ENCODE data around the gene RARRES2.

DNA sequence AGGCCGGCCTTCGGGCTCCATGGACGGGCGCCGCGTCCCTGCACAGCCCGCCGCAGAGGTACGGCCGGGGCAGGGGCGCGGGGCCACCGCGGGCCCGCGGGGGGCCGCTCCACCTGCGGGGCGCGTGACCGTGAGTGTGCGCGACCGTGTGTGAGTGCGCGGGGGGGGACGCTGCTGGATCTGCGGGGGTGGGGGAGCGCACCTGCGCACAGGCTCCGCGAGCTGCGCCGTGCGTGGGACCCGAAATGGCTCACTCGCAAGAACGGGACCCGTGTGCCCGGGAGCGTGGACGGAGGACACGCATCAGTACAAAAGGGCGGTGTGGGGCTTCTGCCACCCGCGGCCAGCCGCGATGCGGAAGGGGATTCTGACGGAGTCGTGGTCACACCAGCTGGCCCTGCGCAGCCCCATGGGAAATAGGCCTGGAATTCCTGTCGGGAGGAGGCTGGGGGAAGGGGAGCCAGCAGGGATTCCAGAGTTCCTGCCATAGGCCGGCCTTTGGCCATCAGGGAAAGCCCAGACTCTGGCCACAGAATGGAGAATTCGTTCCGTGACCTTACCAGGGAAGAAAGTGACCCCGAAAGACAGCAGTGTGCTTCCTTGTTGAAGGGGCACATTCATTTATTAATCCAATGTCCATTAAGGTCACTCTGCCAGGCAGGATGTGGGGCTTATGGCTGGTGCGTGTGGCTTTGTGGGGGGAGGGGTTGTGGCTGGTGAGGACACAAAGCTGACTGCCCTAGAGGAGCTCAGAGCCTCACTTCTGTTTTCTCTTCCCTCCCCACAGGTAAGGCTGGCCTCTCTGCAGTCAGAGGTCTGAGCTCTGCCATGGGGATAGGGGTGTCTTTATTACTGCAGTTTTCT lies 27.7 kb upstream of the RARRES2 start:
- TF ChIP-seq POLR2AphosphoS5 (IDR thresholded peaks at IDR 0.05; ENCODE audit: low read depth, low read length) (no peak; the same call in 1 of the 2 replicates), ZNF274 (IDR thresholded peaks at IDR 0.05; ENCODE audit: low read depth, low read length) (no peak), JUND (IDR thresholded peaks at IDR 0.05) (no peak), POLR2A (IDR thresholded peaks at IDR 0.05; ENCODE audit: borderline replicate concordance, extremely low read depth, insufficient read depth, insufficient read length) (no peak), SRF (IDR thresholded peaks at IDR 0.05; ENCODE audit: low read depth) (no peak), EZH2 (IDR thresholded peaks at IDR 0.05) (no peak)
- TF ChIP-seq, protein P1, sequence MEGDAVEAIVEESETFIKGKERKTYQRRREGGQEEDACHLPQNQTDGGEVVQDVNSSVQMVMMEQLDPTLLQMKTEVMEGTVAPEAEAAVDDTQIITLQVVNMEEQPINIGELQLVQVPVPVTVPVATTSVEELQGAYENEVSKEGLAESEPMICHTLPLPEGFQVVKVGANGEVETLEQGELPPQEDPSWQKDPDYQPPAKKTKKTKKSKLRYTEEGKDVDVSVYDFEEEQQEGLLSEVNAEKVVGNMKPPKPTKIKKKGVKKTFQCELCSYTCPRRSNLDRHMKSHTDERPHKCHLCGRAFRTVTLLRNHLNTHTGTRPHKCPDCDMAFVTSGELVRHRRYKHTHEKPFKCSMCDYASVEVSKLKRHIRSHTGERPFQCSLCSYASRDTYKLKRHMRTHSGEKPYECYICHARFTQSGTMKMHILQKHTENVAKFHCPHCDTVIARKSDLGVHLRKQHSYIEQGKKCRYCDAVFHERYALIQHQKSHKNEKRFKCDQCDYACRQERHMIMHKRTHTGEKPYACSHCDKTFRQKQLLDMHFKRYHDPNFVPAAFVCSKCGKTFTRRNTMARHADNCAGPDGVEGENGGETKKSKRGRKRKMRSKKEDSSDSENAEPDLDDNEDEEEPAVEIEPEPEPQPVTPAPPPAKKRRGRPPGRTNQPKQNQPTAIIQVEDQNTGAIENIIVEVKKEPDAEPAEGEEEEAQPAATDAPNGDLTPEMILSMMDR (IDR thresholded peaks at IDR 0.05 in 2 of 3, conservative IDR thresholded peaks at IDR 0.05 in 1 of 3; ENCODE audit: borderline replicate concordance in 1 of 3, insufficient read depth in 1 of 3, low read depth in 2 of 3, low read length in 2 of 3) = no peak
- TF ChIP-seq, protein P2, sequence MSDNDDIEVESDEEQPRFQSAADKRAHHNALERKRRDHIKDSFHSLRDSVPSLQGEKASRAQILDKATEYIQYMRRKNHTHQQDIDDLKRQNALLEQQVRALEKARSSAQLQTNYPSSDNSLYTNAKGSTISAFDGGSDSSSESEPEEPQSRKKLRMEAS (IDR thresholded peaks at IDR 0.05) = no peak

Measured in HCT116 (cell line).